Measurements from ENCODE around the gene NFATC2IP. TPM values are rescaled to one million over a fixed set of nuclear protein-coding genes. Genes with fewer than 3 reads are reported as not detected.
"Not testable (repeated sequence)": the region's sequence is repeated elsewhere in the genome, so short reads cannot be mapped to it uniquely, and the experiment has no call there.

Gene NFATC2IP
- total RNA-seq, 6 experiments from 2014 or later: 10.3 to 16.5 (median 13.1) TPM

GRCh38 chr16:28924399-28924761, 26.4 kb upstream of the NFATC2IP start:
- Histone ChIP-seq H3K9me3 (no peaks in the 10 kb centered on the region), H3K27me3 (no peaks in the 10 kb centered on the region), H3K27ac (peak overlapping the region in 1 of 3 donors; percentile 96), H3K4me1 (peaks cover 0 to 5% (median 0%) of the 10 kb centered on the region in 4 donors), H3K36me3 (peaks cover 0 to 2% (median 0%) of the 10 kb centered on the region in 4 donors), H3K4me3 (peak overlapping the region; percentile 90 to 97 (median 91))
- TF ChIP-seq CTCF (IDR thresholded peaks at IDR 0.05) (no peak), POLR2A (IDR thresholded peaks at IDR 0.05) (no peak)
- intact Hi-C loops (cut with DNase I): no loop called here
- 54% methylated on average over 10 of the region's 15 CpGs for WGBS (ENCODE audit: insufficient coverage, low coverage, low lambda C conversion rate, missing lambda C conversion rate)
- no peak for ATAC-seq
- DNase-seq: peak in 1 of 3 donors; percentile 64

GRCh38 chr16:28924762-28925385, 25.9 kb upstream of the NFATC2IP start, which contains the start of gene RABEP2:
Gene RABEP2, minus strand, starts transcription at chr16:28925238. Its CDS starts 75 bp downstream, at chr16:28925163.
- no peaks in the 10 kb centered on the region for H3K36me3 ChIP-seq
- H3K9me3 ChIP-seq: no peaks in the 10 kb centered on the region
- no peaks in the 10 kb centered on the region for H3K27me3 ChIP-seq
- intact Hi-C loops (cut with DNase I): no loop called here
- DNase-seq (peak; percentile 92 to 93 (median 93)), ATAC-seq (peak; percentile 91 to 95 (median 94))
- under 1% methylated on average over 36 of the region's 66 CpGs for WGBS (ENCODE audit: insufficient coverage, low coverage, low lambda C conversion rate, missing lambda C conversion rate)
- peaks cover 0 to 5% (median 0%) of the 10 kb centered on the region in 4 donors for H3K4me1 ChIP-seq
- peak within 1 kb of the TSS; percentile 90 to 97 (median 91) for H3K4me3 ChIP-seq
- H3K27ac ChIP-seq: peak within 1 kb of the TSS; percentile 79 to 96 (median 93)
- TF ChIP-seq POLR2A (IDR thresholded peaks at IDR 0.05) (no peak), CTCF (IDR thresholded peaks at IDR 0.05) (no peak)

- WGBS (ENCODE audit: insufficient coverage, low coverage, low lambda C conversion rate, missing lambda C conversion rate): 3% methylated on average over 21 of the region's 48 CpGs
- ATAC-seq (peak; percentile 50 to 73 (median 62)), DNase-seq (no peak)
- Histone ChIP-seq H3K4me1 (peaks cover 0 to 5% (median 0%) of the 10 kb centered on the region in 4 donors), H3K27ac (peak overlapping the region; percentile 79 to 96 (median 93)), H3K36me3 (no peaks in the 10 kb centered on the region), H3K9me3 (no peaks in the 10 kb centered on the region), H3K27me3 (no peaks in the 10 kb centered on the region), H3K4me3 (peak overlapping the region; percentile 90 to 97 (median 91))
- intact Hi-C loops (cut with DNase I): no loop called here
- TF ChIP-seq POLR2A (IDR thresholded peaks at IDR 0.05) (peak; percentile 51), CTCF (IDR thresholded peaks at IDR 0.05) (no peak)
These were observed 25.1 kb upstream of the NFATC2IP start for GRCh38 chr16:28925386-28926228.

GRCh38 chr16:28926284-28926683, 24.5 kb upstream of the NFATC2IP start:
- intact Hi-C loops (cut with DNase I); H3K27ac ChIP-seq; H3K27me3 ChIP-seq; H3K9me3 ChIP-seq; H3K4me3 ChIP-seq; ATAC-seq; H3K4me1 ChIP-seq; H3K36me3 ChIP-seq; DNase-seq: not testable (repeated sequence)
- 60% methylated on average over 1 of the region's 2 CpGs for WGBS (ENCODE audit: insufficient coverage, low coverage, low lambda C conversion rate, missing lambda C conversion rate)

GRCh38 chr16:28927815-28928214, 22.9 kb upstream of the NFATC2IP start:
- Histone ChIP-seq H3K36me3 (no peaks in the 10 kb centered on the region), H3K27ac (no peak overlapping the region), H3K27me3 (no peaks in the 10 kb centered on the region), H3K4me1 (peaks cover 0 to 5% (median 0%) of the 10 kb centered on the region in 4 donors), H3K4me3 (no peak overlapping the region), H3K9me3 (no peaks in the 10 kb centered on the region)
- TF ChIP-seq CTCF (IDR thresholded peaks at IDR 0.05) (no peak), POLR2A (IDR thresholded peaks at IDR 0.05) (no peak)
- intact Hi-C loops (cut with DNase I): no loop called here
- DNase-seq (no peak), ATAC-seq (no peak)
- WGBS (ENCODE audit: insufficient coverage, low coverage, low lambda C conversion rate, missing lambda C conversion rate): 71% methylated on average over 1 of the region's 1 CpG
